GM18907 (cell line): Measurements from ENCODE around the gene ATP2A1.

Source experiments
- ATAC-seq: cut with Tn5 transposase; IDR thresholded peaks from one replicate; pipeline ENCODE4 v1.9.1; 2021; ENCODE audit warnings: mild to moderate bottlenecking, moderate library complexity; ENCODE audit not compliant: unreplicated experiment

Gene ATP2A1

DNA sequence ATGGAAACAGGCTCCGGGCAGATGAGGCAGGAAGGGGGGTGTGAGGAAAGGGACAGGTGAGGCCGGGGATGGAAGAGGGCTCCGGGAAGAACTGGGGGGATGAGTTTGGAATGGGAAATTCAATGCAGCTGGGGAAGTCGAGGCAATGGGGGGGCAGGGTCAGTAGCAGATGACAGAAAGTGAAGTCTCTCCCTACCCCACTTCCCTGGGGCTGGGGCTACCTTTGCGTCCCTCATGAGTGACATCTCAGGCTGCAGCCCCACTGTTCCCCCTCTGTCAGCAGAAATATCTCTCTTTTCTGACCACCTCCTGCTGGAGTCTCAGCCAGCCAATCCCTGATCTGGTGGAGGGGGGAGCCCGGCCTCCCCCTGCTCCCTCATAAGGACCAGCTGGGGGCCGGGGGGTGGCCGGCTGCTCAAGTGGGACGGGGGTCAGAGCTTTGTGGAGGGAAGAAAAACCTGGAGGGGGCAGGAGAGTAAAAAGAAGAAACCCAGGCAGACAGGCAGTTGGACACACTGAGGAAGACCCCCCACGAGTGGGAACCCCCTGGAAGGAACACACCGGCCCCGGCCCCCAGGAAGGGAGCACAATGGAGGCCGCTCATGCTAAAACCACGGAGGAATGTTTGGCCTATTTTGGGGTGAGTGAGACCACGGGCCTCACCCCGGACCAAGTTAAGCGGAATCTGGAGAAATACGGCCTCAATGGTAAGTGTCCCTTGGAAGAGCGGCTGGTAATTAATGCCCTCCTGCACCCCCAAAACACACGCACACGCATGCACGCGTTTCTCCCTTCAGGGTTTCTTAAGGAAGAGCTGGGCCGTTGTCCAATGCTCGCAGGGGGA is at the start of gene ATP2A1:
TSS of gene ATP2A1 (plus strand) at position 406 of the 844 bp plus-strand sequence. CDS start at position 590, 184 bp downstream.
- ATAC-seq, result no peak

DNA sequence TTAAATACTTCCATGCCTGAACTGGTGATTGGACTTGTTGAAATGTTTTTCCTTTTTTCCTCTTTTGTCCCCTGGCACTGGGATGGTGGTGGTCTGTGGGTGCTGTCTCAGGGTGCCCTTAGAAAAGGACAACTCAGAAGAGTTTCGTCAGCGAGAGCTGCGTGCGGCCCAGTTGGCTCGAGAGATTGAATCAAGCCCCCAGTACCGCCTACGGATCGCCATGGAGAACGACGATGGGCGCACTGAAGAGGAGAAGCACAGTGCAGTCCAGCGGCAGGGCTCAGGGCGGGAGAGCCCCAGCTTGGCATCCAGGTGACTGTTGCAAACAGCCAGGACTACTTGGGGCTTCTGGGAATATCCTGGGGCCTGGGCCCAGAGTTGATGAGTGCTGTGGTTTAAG is 48.5 kb upstream of the ATP2A1 start:
- ATAC-seq, result no peak

DNA sequence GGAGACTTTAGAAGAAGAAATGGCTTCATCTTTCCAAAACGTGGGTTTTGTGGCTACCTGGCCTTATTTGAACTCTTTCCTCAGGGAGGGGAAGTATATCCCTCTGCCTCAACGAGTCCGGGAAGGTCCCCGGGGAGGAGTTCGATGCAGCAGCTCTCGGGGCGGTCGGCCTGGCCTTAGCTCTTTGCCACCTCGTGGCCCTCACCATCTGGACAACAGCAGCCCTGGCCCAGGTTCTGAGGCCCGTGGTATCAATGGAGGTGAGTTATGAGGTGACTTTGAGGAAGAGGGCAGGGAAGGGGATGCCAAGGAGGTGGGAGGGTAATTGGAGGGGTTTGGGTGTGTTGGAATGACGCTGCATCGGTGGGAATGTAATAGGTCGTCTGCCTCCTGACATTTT is 47.8 kb upstream of the ATP2A1 start:
- ATAC-seq, result no peak

DNA sequence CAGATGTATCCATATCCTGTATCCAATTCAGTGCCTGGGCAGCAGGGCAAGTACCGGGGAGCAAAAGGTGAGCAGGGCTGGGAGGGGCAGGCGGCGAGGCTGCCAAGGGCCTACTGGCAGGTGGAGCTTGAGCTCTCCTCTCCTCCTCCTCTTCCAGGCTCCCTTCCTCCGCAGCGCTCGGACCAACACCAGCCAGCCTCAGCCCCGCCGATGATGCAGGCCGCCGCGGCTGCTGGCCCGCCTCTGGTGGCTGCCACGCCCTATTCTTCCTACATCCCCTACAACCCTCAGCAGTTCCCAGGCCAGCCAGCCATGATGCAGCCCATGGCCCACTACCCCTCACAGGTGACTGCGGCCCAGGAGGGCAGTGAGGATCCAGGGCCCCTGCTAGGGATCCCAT is 43.9 kb upstream of the ATP2A1 start:
- no peak for ATAC-seq

DNA sequence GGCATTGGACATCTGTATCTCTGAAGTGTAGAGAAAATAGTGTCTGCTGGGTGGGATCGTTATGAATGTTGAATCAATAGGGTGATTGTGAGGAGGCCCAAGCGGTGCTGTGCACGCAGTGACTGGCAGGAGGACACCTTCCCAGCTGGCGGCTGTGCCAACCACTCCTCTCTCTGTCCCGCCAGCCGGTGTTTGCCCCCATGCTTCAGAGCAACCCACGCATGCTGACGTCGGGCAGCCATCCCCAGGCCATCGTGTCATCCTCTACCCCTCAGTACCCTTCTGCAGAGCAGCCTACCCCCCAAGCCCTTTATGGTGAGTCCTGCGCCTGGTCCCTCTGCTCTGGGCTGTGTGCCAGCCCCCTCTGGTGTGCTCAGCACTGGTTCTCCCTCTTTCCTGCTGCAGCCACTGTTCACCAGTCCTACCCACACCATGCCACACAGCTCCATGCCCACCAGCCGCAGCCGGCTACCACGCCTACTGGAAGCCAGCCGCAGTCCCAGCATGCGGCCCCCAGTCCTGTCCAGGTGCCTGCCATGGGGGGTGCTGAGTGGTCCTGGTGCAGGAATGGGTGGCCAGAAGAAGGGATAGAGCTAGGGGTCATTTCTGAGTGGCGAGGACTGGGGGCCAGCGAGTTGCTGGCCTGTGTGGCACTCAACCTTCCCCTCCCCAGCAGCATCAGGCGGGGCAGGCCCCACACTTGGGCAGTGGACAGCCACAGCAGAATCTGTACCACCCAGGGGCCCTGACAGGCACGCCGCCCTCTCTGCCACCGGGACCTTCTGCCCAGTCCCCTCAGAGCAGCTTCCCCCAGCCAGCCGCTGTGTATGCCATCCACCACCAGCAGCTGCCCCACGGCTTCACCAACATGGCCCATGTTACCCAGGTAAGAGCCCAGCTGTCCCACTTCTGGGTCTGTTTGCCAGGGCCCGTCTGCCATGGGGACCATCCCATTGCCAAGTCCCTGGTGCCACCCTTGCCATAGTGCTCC is 43.1 kb upstream of the ATP2A1 start:
- ATAC-seq, result no peak

DNA sequence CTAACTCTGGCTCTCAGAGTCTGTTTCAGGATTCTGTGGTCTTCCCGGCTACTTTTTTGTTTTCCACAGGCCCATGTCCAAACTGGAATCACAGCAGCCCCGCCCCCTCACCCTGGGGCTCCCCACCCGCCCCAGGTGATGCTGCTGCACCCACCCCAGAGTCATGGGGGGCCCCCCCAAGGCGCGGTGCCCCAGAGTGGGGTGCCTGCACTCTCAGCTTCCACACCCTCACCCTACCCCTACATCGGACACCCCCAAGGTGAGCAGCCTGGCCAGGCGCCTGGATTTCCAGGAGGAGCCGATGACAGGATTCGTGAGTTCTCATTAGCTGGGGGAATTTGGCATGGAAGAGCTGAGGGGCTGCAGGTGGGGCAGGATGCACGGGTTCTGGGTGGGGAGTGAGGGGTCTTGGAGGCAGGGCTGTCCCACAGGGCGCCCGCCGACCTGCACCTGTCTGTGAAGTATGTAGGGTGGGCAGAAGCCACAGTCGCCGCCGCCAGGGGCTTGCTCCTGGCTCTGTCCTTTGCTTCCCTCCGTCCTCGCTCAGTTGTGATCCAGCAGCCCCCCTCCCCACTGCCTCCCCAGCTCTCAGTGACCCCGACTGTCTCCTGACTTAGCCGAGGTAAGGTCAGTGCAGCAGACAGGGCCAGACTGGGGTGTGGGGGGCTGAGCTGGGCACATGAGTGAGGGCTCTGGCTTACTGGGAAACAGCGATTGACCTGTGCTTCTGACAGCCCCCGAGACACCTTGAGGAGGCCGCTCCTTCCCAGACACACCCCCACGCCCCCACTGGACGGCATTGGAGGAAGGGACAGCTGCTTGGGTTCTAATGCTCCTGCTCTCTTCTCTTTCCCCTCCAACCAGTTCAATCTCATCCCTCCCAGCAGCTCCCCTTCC is 42.2 kb upstream of the ATP2A1 start:
- ATAC-seq, result no peak

DNA sequence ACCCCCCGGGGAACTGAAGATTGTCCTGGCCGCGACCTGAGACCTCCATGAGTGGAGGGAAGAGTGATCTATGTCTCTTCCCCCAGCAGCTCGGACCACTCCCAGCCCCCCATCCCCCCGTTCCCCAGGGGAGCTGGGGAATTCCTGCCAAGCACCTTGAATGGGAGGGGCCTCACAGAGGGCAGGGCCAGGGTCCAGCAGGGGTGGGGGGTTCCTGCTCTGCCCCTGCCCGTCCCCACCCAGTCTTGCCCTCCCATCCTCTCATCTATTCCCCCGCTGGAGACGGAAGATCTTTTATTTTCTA is 41.6 kb upstream of the ATP2A1 start:
- ATAC-seq, result no peak

DNA sequence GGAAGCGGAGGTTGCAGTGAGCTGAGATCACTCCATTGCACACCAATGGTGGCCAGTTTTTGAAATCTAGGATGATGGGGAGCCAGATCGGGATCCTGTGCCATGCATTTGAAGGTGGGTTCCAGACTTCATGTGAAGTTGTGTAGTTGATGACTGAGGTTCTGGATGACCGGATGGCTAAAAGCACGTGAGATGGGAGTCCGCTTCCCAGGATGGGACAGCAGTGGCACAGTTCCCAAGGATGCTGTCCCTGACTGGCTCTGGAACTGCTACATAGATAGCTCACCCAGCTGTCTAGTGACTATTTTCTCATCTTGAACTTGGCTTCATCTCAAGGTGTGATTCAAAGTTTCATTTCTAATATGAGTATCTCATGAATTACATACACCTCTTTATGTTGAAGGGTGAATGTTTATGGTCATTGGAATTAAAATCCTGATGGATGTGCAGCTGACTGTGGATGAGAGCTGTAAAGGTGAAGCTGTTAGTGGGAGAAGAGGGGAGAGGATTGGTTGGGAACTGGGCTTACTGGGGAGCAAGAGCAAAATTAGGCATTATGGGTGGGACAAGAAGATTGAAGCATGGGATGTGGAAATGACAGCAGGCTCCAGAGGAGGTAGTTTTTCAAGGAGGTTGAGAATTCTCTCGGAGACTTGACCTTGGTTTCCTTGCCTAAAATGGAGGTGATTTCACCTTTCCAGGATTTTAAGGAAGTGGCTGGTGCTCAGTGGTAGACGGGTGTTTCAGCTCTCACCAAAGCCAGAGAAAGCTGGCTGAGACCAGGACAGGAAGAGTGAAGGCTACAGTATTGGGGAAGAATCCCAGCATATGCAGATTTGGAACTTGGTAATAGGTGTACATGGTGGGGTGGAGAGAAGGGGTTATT is 40.4 kb upstream of the ATP2A1 start:
- no peak for ATAC-seq

DNA sequence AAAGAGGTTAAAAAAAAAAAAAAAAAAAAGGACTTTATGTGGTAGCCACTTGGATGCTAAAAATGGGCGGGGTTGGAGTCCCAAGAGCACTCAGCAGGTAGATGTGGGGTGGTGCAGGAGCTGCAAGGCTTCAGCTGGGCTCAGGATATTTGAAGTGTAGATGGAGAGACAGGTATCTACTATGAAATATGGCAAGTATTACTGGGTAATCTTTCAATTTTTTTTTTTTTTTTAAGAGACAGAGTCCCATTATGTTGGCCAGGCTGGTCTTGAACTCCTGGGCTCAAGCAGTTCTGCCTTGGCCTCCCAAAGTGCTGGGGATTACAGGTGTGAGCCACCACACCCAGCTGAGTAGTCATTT is 39.8 kb upstream of the ATP2A1 start:
- ATAC-seq, result no peak

DNA sequence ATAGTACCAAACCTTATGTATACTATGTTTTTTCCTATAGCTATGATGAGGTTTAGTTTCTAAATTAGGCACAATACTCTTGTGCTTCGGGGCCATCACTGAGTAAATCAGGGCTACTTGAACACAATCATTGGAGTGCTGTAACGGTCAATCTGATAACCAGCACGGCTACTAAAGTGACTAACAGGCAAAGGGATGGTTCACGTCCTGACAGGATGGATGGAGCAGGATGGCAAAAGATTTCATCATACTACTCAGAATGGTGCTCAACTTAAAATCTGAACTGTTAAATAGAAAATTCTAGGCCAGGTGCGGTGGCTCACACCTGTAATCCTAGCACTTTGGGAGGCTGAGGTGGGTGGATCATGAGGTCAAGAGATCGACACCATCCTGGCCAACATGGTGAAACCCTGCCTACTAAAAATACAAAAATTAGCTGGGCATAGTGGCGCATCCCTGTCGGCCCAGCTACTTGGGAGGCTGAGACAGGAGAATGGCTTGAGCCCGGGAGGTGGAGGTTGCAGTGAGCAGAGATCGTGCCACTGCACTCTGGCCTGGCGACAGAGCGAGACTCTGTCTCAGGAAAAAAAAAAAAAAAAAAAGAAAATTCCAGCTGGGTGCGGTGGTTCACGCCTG is 39.2 kb upstream of the ATP2A1 start:
- ATAC-seq, result no peak

DNA sequence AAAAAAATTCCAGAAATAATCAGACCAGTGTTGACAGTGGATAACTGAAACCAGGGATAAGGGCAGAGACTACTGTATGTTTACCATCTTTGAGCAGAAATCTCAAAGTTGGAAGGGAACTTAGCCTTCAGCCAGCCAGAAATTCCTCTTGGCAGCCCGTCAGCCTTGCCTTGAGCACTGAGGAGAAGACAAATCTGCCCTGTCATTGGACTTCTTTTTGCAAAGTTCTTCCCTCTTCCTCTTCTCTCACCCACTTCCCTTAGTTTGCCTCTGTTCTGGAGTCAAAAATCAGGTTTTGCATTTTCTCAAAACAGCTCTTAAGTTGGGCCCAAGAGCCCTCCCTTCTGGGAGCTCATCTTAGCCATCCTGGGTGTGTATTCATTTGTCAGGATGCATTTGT is 38.4 kb upstream of the ATP2A1 start:
- no peak for ATAC-seq

DNA sequence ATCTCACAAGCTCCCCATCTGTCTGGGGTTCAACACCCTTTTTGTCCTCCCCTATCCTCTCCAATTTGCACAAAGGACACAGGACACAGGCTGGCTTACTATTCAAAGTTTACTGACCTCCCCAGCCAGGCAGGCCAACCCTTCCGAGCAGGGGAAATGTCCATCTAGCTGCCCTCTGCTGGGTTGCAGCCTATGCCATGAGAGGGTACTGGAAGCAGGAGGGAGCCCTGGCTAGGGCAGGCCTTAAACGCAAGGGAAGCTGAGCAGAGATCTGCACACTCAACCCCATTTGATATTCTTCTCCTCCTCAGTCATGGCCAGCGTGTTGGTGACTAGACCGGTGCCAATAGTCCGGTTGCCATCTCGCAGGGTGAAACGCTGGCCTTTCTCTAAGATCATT is 35.6 kb upstream of the ATP2A1 start:
- no peak for ATAC-seq

DNA sequence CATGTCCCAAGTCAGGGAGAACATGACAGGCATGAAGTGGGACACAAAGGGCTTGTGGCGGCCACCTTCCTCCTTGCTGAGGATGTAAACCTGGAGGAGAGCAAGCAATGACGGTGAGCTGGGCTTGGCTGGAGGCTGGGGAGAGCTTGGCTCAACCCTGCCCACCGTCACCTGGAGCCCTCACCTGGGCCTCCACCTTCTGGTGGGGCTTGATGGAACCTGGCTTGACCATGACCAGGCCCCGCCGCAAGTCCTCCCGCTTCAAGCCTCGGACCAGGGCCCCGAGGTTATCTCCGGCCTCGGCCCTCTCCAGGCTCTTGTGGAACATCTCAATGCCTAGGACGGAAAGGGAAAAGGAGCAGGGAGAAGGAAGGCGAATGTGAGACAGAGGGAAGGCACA is 34.5 kb upstream of the ATP2A1 start:
- ATAC-seq, result no peak

DNA sequence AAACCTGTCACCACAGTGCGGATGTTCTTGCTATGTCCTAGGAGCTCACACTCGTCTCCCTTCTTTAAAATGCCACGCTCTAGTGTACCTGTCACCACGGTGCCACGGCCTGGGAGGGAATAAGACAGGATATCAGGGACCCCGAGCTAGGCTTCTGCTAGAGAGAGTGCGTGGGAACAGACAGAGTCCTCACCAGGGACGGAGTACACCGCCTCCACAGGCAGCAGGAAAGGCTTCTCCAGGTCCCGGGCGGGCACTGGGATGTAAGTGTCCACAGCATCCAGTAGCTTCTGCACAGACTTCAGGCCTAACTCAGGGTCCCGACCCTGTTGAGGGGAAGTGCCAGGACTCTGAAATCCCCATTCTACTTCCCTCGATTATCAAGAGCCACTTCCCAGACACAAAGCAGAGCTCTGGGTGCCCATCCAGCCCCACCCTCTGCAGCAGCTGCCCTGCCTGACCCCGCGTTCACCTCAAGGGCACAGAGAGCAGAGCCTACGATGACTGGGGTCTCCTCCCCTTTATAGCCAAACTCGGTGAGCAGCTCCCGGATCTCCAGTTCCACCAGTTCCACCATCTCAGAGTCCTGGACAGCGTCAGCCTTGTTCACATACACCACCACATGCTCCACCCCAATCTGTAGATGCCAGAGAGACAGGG is 33.9 kb upstream of the ATP2A1 start:
- no peak for ATAC-seq

DNA sequence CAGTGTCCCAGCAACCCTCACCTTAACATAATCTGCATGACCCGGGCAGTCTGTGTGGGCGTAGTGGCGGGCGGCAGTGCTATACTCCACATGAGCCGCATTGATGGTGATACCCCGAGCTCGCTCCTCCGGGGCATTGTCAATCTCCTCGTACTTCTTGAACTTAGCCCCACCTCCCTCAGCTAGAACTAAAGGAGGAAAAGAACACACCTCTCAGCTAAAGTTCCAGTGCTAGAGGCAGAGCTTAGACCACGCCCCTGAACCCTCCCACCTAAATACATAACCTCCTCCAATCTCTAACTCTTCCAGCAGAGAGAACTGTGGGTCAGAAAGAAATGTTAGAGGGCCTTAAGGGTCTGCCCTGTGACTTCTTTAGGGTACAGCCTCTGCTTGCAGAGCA is 33.0 kb upstream of the ATP2A1 start:
- no peak for ATAC-seq

DNA sequence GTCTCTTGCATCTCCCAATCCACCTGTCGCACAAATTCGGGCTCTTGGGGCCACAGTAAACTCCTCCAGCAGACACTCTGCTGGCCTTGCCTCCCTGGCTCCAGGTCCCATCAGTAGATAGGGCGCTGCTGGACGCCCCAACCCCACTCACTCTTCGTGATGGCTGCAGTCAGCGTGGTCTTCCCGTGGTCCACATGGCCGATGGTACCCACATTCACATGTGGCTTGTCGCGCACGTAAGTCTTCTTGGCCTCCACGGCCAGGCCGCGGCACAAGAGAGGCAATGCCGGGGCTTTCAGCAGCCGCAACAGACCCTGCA is 32.6 kb upstream of the ATP2A1 start:
- peak; percentile 8 for ATAC-seq

DNA sequence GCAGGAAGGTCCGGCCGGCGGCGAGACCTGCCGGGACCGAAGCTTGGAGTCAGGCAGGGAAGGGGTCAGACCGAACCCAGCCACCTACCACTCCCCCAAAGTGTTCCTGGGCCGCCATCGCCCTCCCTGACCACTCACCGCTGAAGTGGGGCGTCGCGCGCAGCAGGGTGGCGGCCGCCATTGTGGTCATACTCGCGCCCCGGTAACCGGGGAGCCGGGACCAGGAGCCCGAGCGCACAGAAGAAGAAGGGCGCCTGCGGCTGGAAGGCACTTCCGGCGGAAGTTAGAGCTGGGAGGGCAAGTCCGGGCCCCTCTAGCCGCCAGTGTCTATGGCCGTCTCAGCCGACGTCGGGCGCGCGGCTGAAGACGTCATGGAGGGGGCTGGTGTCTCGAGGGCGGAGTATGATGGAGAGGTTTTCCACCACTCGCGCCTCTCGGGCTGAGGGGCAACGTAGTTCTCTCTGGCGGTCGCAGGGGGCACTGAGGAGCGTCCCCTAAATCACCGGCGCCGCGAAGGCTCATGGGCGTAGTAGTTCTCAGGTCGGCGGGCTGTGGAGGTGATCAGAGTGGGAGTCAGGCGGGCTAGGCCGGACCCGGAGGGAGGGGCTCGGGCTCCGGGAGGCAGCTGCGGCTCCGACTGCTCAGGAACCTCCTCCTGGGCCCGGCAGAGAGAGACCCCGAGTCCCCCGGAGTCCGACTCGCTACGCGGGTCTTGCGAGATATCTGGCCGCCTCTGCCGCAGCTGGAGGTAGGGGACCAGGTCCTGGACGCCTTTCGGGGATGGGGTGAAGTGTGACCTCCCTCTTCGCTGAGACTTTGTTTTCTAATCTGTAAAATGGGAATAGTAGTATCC is 32.0 kb upstream of the ATP2A1 start, which contains the start of gene TUFM:
TSS of gene TUFM (minus strand) at position 269 of the 853 bp plus-strand sequence. CDS start at position 190, 79 bp downstream.
- peak; percentile 87 for ATAC-seq

DNA sequence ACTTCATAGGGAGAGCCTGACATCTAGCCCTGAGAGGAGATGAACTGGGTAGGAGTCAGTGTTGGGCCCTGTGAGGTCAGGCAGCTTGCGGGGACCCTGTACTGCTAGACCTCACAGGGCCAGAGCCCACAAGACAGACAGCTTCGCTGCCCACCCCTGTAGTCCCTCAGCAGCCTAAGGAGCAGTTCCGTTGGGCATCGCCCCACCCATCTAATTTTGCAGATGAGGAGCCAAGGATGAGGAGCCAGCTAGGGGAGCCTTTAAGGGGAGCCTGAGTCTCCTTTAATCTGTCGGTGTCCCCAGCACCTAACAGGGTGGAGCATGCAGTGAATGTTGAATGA is 31.4 kb upstream of the ATP2A1 start:
- peak; percentile 3 for ATAC-seq
